IMR-90 (cell line): ENCODE results near the gene TPI1. TPM values are rescaled to one million over a fixed set of nuclear protein-coding genes. Genes with fewer than 3 reads are reported as not detected.

Experiments used
- CEBPB ChIP-seq: IDR thresholded peaks from 2 replicates; pipeline ENCODE4 v1.6.1; 2012; ENCODE audit warnings: low read depth, low read length, improper control_type of control experiment
- MAFK ChIP-seq: IDR thresholded peaks from 2 replicates; pipeline ENCODE4 v1.6.1; 2012; ENCODE audit warnings: low read depth, low read length, improper control_type of control experiment
- RCOR1 ChIP-seq: IDR thresholded peaks from 2 replicates; pipeline ENCODE4 v1.6.1; 2012; ENCODE audit warnings: mild to moderate bottlenecking, low read length, improper control_type of control experiment; ENCODE audit not compliant: insufficient replicate concordance
- SMC3 ChIP-seq: fragments of 150-350 bp; IDR thresholded peaks from 2 replicates; pipeline ENCODE4 v1.6.1; 2016; ENCODE audit warnings: low read depth, mild to moderate bottlenecking, antibody characterized with exemption, low read length, moderate library complexity
- polyA plus RNA-seq, 3 experiments: library from polyadenylated mRNA; depleted of rRNA; stranded (reverse); fragments of >200 nt; gene quantifications; 2 replicates each; pipeline ENCODE4 v1.2.3, GENCODE V29; 2012; ENCODE audit warnings: low replicate concordance in 1 of 3
- total RNA-seq: library from RNA; depleted of rRNA; stranded (reverse); fragments of >200 nt; gene quantifications from 2 replicates; pipeline ENCODE4 v1.2.3, GENCODE V29; 2012
- TF ChIP-seq, protein P1 (sequence below): fragments of 150-350 bp; IDR thresholded peaks from 2 replicates; pipeline ENCODE4 v1.6.1; 2016; ENCODE audit warnings: low read depth, mild to moderate bottlenecking, low read length, moderate library complexity, borderline replicate concordance

The TPI1 gene
- total and polyA plus RNA-seq, 2 of the 4 experiments (the other 2 are of a cell fraction): 1,995 to 2,176 TPM

GRCh38 chr12:6824901-6825381, 42.4 kb upstream of the TPI1 start (continued):
- TF ChIP-seq, protein P1, sequence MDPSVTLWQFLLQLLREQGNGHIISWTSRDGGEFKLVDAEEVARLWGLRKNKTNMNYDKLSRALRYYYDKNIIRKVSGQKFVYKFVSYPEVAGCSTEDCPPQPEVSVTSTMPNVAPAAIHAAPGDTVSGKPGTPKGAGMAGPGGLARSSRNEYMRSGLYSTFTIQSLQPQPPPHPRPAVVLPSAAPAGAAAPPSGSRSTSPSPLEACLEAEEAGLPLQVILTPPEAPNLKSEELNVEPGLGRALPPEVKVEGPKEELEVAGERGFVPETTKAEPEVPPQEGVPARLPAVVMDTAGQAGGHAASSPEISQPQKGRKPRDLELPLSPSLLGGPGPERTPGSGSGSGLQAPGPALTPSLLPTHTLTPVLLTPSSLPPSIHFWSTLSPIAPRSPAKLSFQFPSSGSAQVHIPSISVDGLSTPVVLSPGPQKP: no peak
- TF ChIP-seq RCOR1: no peak
- TF ChIP-seq CEBPB: no peak
- no peak for TF ChIP-seq SMC3
- TF ChIP-seq MAFK: no peak
